Esophagus muscularis mucosa (tissue), 4 donors: Measurements from ENCODE around the gene ARL8B.
"Not testable (repeated sequence)": the region's sequence is repeated elsewhere in the genome, so short reads cannot be mapped to it uniquely, and the experiment has no call there.

ENCODE experiments used
- CTCF ChIP-seq, 3 experiments: fragments of 200-600 bp in 2 of 3; fragments of 450-650 bp in 1 of 3; sonication (generic) in 2 of 3; IDR thresholded peaks; one replicate each; pipeline ENCODE4 v1.5.1; 2017 to 2019; ENCODE audit warnings: antibody characterized with exemption in 3 of 3, mild to moderate bottlenecking in 2 of 3, moderate library complexity in 1 of 3
- EP300 ChIP-seq: sonication (generic); formaldehyde crosslinking; IDR thresholded peaks from one replicate; pipeline ENCODE4 v1.6.1; 2017; ENCODE audit warnings: antibody characterized with exemption
- POLR2A ChIP-seq: fragments of 450-650 bp; IDR thresholded peaks from one replicate; pipeline ENCODE4 v1.6.1; 2017; ENCODE audit warnings: antibody characterized with exemption, moderate library complexity, mild to moderate bottlenecking, low read depth
- POLR2AphosphoS5 ChIP-seq, 2 donors: sonication (generic); formaldehyde crosslinking; IDR thresholded peaks; one replicate each; pipeline ENCODE4 v1.6.1; 2017; ENCODE audit warnings: antibody characterized with exemption in 2 of 2

- TF ChIP-seq CTCF (IDR thresholded peaks at IDR 0.05); POLR2AphosphoS5 (IDR thresholded peaks at IDR 0.05); POLR2A; EP300: not testable (repeated sequence)
Measured at GRCh38 chr3:5179036-5179435, 56.9 kb downstream of the ARL8B start.
